Measurements from ENCODE around the gene CCNK. TPM values are rescaled to one million over a fixed set of nuclear protein-coding genes. Genes with fewer than 3 reads are reported as not detected.
A peak's percentile ranks its signal among the peaks of the same experiment; 100 is the strongest.

The CCNK gene
- total RNA-seq, 1 experiment from 2014 or later = 80.1 TPM

DNA sequence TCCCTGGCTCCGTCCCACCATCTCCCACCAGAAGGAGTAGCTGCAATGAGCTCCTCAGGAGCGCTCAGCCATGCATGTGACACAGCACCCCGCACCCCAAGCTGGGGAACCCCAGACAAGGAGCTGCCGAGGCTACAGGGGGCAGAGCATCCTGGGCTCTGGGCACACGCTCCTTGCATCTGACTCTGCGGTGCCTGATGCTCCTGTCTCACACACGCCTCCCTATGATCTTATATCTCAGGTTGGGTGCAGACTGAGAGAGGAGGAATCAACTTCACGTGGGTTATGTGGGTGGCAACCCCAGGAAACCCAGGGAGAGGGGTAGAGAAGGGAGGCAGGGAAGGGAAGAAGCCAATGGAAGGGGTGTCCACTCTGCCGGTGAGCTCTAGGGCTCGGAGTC is 60.0 kb downstream of the CCNK start:
- H2AFZ ChIP-seq (ENCODE audit: low read length) = no peak overlapping the region
- no peak overlapping the region for H2BK15ac ChIP-seq (ENCODE audit: low read depth, low read length)
- Mint-ChIP-seq H3K36me3 (ENCODE audit: insufficient read depth in 1 of 3, low read depth in 3 of 3) (no peaks in the 10 kb centered on the region), H3K27ac (peak overlapping the region in 2 of 3 experiments; percentile 83 to 96; a peak in 4 of 7 replicates), H3K4me3 (no peak overlapping the region), H3K4me1 (peaks cover 55 to 75% of the 10 kb centered on the region in 2 experiments), H3K27me3 (ENCODE audit: low read depth) (no peaks in the 10 kb centered on the region; the same call in 1 of the 2 replicates), H3K9me3 (no peaks in the 10 kb centered on the region)
- no peak overlapping the region for H3K4me2 ChIP-seq (ENCODE audit: insufficient read depth, insufficient read length, low read length)
- H4K91ac ChIP-seq (ENCODE audit: insufficient read length, low read depth, low read length) = no peak overlapping the region
- no peak overlapping the region for H2BK120ac ChIP-seq (ENCODE audit: low read depth, low read length, poor library complexity, severe bottlenecking)
- H3K56ac ChIP-seq (ENCODE audit: insufficient read length, low read depth, low read length) = no peak overlapping the region
- no peak overlapping the region for H3T11ph ChIP-seq (ENCODE audit: low read length)
- no peak overlapping the region for H3K27ac ChIP-seq (ENCODE audit: insufficient read length, low read depth, low read length)
- no peak overlapping the region for H3K23ac ChIP-seq (ENCODE audit: insufficient read length, low read depth, low read length)
- H3K23me2 ChIP-seq (ENCODE audit: insufficient read length, low read depth, low read length, poor library complexity, severe bottlenecking) = no peaks in the 10 kb centered on the region
- no peak for DNase-seq
- no peak overlapping the region for H2BK5ac ChIP-seq (ENCODE audit: insufficient read length, low read length)
- H2BK20ac ChIP-seq (ENCODE audit: low read depth, low read length, poor library complexity, severe bottlenecking) = no peak overlapping the region
- no peak overlapping the region for H3K18ac ChIP-seq (ENCODE audit: insufficient read length, low read depth, low read length)
- peaks cover 4% of the 10 kb centered on the region for H4K20me1 ChIP-seq (ENCODE audit: control insufficient read depth, insufficient read depth, insufficient read length)
- TF ChIP-seq CTCF (conservative IDR thresholded peaks at IDR 0.05) = no peak
- H3K14ac ChIP-seq (ENCODE audit: insufficient read depth, low read length) = no peak overlapping the region
- no peaks in the 10 kb centered on the region for H3K27me3 ChIP-seq (ENCODE audit: insufficient read depth, low read length)
- no peak overlapping the region for H3K9ac ChIP-seq (ENCODE audit: extremely low read depth, insufficient read length, low read length)
- no peaks in the 10 kb centered on the region for H3K9me3 ChIP-seq (ENCODE audit: control insufficient read depth, low read depth, low read length)
- H4K8ac ChIP-seq (replicated peaks; ENCODE audit: insufficient read length, low read depth, low read length) = no peak overlapping the region
- WGBS (ENCODE audit: extremely low coverage, insufficient read length, low lambda C conversion rate) = no CpG with 5 or more reads among the region's 10 CpGs
- peaks cover 3% of the 10 kb centered on the region for H3K79me1 ChIP-seq (ENCODE audit: insufficient read depth, low read depth, low read length, poor library complexity, severe bottlenecking)
- H4K5ac ChIP-seq (ENCODE audit: insufficient read length, low read depth, low read length) = no peak overlapping the region
- H3K79me2 ChIP-seq (ENCODE audit: insufficient read depth, low read length) = no peaks in the 10 kb centered on the region; the same call in 1 of the 2 replicates
- no peak overlapping the region for H2BK12ac ChIP-seq (ENCODE audit: insufficient read length, low read depth, low read length)
- H3K4ac ChIP-seq (ENCODE audit: low read depth, low read length) = no peak overlapping the region
- H3K4me1 ChIP-seq (ENCODE audit: insufficient read depth, low read length) = no peaks in the 10 kb centered on the region; the same call in 1 of the 2 replicates
- H2AK5ac ChIP-seq (ENCODE audit: insufficient read length, low read length) = no peak overlapping the region
